D341Med (cell line): ENCODE results near the gene NUDT2.
"Not testable (repeated sequence)": the region's sequence is repeated elsewhere in the genome, so short reads cannot be mapped to it uniquely, and the experiment has no call there.

Experiments used
- DNase-seq: peaks from one replicate; pipeline ENCODE4 v3.0.0; 2012; ENCODE audit warnings: low spot score

The NUDT2 gene

DNA sequence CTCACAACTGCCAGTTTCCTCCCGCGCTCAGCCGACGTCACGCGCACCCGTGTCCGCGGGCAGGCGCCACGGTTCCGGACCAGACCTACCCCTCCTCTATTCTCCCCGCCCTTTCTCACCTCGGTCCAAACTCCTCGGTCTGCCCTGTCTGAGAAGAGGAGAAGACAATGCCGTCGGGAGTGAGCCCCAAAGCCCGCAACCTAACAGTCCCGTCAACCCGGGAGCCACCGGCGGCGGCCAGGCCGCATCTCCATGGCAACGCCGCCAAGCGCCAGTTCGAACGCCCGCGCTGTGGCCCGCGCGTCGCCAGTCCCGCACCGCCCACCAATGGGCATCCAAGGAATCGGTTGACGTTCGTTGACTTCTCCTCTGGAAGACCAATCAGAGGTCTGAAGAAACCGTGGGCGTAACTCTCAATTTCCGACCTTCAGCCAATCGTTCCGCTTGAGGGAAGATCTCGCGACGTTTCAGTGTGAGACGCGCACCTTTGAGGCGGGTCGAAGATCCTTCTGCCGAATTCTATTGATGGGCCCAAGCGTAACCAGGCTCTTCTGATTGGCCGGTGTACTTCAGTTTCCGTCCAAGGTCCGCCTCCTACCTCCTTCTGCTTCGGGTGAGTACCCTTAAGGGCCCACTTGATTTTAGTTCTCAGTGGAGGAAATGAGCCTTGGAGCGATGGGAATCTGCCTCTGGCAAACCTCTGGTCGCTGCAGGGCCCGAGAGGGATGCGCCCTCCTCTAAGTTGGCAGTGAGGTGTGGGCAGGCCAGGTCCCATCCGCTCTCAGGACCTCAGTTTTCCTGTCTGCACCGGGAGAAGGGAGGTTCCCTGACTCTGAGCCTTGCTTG lies at the start of gene NUDT2, which contains the start of gene KIF24:
TSS of gene NUDT2 (plus strand) at position 583 of the 846 bp plus-strand sequence. CDS start 9,471 bp downstream, outside the sequence.
TSS of gene KIF24 (minus strand) at position 282 of the 846 bp plus-strand sequence. CDS start 17,922 bp downstream, outside the sequence.
- DNase-seq = peak; percentile 97

DNA sequence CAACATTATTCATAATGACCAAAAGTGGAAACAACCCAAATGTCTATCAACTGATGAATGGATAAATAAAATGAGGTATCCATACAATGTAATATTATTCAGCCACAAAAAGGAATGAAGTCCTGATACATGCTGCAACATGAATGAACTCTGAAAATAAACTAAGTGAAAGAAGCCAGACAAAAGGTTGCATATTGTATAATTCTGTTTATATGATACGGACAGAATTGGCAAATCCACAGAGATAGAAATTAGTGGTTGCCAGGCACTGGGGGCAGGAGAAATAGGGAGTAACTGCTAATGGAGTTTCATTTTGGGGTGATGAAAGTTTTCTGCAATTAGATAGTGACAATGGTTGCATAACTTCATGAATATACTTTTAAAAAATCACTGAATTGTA lies 47.3 kb upstream of the NUDT2 start:
- no peak for DNase-seq

DNA sequence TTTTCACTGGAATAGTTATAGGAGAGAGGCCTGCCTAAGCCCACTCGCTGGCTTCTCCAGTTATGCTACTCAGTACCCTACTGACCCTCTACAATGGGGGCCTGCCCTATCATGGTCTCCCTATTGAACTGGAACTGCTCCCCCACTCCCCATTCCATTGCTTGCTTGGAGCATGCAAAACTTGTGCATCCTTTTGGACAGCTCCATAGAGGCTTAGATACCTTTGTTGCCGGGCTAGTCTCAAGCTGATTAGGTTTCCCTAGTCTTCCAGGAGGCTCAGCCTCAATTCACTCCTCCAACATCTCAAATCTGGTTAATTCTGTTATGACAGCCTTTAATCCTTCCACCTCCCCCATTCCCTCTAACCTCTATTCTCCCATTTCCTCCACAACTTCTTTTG lies 40.2 kb upstream of the NUDT2 start:
- peak; percentile 36 for DNase-seq

DNA sequence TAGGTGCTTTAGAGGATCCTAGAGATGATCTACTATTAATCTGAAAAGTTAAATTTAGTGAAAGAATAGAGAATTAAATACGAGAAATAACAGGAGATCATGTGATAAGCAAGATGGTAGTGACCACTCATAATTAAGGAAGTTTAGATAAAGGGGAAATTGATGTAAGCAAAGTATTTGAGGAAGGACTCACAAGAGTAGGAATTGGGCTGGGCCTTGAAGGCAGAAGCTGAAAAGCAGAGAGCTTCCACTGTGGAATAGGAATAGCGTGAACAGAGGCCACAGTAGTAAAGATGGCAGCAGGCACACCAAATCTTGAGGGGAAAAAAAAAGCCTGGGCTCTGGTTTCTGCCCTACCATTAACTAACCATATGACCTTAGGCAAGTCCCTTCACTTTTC lies 38.3 kb upstream of the NUDT2 start:
- no peak for DNase-seq

DNA sequence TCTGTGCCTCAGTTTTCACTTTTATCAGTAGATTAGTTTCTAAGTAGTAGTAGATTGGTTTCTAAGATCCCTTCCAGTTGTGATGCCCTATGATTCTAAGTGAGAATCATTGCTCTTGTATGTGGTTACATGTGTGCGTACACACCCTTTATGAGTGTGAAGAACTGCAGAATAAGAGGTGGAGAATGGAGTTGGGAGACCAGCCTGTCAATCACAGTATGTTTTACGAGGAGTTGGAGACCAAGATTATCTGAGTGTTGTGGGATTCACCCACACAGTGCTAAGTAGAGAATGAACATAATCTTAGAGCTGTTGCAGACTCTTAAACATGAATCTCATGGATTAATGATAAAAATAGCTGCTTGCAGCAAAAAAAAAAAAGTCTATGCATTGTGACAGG lies 37.9 kb upstream of the NUDT2 start:
- no peak for DNase-seq

DNA sequence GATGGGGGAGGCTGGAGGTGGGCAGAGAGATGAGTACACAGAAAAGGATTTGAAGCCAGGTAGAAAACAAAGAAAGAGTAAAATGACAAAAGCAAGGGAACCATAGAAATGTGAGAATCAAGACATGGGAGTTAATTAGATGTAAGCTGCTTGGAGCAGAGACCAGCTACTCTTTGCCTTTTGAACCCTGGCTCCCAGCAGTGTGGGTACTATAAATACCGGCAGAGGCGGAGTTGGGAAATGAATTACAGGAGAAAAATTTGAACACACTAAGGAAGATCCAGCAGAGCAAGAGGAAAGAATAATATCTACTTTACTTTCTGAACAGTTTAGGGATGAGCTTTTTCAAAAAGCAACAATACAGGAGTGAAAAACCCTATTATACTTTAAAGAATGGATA lies 36.8 kb upstream of the NUDT2 start:
- no peak for DNase-seq

DNA sequence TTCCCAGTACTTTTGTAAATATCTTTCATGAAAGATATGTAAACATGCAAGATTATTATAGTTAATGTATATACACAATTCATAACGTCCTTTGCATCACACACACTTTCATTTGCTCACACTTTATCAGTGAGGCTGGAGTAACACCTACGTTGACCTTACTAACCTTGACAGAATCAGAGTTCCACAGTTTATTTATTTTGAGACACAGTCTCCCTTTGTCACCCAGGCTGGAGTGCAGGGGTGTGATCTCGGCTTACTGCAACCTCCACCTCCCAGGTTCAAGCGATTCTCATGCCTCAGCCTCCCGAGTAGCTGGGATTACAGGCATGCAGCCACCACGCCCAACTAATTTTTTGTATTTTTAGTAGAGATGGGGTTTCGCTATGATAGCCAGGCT lies 28.3 kb upstream of the NUDT2 start:
- DNase-seq = not testable (repeated sequence)

DNA sequence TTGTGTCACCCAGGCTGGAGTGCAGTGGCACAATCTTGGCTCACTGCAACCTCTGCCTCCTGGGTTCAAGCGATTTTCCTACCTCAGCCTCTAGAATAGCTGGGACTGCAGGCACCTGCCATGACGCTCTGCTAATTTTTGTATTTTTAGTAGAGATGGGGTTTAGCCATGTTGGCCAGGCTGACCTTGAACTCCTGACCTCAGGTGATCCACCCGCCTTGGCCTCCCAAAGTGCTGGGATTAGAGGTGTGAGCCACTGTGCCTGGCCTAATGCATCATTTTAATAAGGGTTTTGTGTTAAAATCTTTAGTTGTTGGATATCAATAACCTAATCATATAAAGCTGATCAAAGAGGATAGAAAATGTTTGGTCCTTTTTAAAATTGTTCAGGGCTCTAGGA lies 21.1 kb upstream of the NUDT2 start:
- not testable (repeated sequence) for DNase-seq

DNA sequence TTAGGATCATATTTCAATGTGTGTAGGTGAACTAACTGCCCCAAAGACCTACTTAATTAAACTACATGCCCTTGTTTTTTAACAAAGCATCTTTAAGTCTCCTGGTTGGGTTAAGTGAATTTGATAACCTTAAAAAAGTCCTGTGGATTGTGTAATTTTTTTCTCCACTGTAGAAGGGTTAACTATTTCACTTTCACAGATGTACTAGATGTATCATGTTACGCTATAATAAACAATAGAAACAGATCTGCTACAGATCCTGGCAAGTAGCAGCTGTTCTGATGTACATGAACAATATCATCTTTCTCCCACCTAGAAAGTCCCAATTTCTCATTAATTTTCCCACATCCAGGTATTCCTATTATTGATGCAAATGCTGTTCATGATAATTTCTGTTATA lies 19.2 kb upstream of the NUDT2 start:
- no peak for DNase-seq

DNA sequence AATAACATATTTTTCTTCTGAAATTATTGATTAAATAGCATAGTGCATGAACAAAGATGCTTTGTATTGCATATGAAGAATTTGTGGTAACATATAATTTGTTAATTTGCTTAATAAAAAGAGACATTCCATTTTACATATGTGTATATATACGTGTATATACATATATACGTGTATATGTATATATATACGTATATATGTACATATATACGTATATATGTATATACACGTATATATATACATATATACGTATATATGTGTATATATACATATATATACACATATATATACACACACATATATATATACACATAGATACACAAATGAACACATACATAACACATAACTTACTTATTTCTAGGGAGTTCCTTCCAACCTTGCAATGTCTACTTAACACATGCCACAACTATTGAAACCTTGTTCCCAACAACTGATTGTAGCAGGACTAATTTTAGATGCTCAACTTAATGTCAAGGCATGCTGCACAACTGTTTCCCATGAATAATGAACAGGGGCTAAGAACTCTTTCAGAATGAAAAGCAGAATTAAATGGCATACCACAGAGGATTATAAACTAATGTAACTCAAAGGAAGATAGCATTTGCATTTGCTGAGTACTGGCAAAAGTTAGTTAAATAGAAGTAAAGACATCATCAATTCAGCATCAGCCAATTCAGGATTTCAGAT lies 17.7 kb upstream of the NUDT2 start:
- no peak for DNase-seq

DNA sequence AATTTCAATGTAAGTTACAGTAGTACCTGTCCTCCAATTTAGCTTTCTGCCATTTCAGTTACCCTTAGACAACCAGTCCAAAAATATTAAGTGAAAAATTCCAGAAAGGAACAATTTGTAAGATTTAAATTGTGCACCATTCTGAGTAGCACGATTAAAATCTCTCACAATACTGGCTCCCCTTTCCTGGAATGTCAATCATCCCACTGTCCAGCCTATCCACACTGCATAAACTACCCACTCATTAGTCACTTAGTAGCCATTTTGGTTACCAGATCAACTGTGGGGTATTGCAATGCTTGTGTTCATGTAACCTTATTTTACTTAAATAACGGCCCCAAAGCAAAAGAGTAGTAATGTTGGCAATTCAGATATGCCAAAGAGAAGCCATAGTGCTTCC lies 11.9 kb upstream of the NUDT2 start:
- DNase-seq = no peak

DNA sequence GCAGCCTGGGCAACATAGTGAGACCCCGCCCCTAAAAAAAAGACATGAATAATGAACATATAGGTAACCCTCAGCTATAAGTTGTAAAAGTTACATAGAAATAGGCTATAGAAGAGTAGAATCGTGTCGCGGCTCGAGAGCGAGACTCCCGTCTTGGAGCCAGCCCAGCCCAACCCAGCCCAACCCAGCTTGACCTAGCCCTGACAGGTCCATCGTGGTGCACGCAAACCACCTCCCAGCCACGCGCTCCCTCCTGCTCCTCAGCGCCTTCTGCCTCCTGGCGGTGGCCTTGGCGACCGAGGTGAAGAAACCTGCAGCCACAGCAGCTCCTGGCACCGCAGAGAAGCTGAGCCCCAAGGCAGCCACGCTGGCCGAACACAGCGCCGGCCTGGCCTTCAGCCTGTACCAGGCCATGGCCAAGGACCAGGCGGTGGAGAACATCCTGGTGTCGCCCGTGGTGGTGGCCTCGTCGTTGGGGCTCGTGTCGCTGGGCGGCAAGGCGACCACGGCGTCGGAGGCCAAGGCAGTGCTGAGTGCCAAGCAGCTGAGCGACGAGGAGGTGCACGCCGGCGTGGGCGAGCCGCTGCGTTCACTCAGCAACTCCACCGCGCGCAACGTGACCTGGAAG lies 11.1 kb upstream of the NUDT2 start:
- DNase-seq = no peak

DNA sequence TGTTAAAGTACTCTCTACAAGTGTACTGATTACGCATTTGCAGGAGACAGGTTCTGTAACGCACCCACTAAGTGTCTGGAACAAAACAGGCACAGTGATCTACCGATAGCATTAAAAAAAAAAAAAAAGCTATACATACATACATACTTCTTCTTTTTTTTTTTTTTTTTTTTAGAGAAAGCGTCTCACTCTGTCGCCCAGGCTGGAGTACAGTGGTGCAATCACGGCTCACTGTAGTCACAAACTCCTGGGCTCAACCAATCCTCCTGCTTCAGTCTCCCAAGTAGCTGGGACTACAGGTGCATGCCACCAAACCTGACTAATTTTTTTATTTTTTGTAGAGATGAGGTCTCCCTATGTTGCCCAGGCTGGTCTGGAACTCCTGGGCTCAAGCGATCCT lies 7.9 kb upstream of the NUDT2 start:
- no peak for DNase-seq

DNA sequence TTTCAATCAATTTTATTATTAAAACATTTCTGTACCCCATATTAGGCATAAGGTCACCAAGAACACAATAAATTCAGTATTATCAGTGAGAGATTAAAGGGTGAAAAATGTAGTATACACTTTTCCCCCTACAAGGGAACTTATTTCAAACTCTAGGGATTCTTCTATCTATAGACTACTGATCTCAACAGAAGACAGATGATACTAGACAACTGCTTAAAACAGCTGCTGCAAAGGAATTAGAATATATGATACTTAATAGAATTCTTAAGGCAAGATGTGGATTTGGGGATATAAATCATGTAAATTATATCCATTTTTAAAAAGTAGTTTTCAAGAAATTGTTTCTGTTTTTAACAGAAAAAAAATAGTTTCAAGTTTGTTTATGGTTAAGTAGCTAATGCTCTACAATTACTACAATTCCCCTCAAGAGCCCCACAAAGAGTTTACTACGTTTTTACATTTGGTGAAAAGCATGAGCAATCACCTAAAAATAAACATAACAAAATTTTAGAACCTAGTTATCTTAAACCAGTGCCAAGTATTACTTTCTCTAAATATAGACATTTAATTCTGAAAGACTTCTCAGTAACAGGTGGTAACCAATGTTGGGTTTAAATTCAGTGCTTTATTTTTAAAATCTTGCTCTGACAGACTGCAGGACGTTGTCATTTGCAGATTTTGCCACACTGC lies 6.3 kb upstream of the NUDT2 start:
- no peak for DNase-seq

DNA sequence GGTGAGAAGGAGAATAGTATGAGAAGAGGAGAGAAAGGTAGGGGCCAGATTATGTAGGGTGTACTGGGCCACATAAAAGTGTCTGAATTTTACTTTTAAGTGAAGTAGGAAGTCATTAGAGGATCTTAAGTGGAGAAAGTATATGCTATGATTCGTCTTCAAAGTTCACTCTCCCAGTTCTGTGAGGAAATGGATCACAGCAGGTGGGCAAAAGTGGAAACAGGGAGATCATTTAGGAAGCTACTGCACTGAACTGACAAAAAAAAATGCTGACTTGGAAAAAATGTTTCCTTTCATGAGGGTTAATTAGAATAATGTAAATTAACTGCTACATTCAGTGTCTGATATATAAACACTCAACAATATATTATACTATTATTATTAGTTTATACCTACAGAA lies 2.7 kb upstream of the NUDT2 start:
- no peak for DNase-seq

DNA sequence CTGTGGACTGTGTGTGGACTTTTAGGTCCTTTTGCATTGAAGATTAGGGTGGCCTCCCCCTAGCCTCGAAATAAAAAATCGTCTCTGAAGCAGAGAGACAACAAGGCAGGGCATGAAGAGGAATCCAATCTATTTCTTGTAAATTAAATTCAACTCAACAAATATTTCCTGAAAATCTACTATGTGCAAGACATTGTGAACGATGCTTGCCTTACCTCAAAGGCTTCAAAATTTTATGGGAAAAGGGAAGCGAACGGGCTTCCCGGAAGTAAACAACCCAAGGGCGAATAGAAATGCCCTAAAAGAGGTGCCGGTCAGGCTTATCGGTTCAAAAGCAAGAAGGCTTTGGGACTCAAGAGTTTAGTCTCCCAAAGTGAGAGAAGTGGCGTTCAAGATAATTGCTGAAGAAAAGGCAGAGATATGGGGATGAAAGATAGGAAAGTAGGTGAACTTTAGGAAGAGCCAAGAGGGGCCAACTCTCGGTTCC lies 826 bp upstream of the NUDT2 start:
- DNase-seq = peak; percentile 54

DNA sequence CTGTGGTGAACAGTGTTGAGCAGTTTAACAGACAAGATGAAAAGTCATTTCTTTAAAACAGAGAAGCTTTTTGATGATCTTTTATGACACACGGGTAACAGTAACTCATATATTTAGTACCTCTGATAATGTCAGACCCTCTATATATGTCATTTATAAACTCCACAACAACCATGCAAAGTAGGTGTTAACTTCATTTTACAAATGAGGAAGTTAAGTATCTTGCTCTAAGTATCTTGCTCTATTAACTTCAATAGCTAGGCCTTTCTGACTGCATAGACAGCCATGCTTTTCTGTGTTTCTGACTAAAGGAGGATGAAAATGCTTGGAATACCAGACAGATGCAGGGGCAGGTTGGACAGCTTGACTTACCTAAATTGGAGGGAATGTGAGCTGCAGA lies 1.8 kb downstream of the NUDT2 start:
- no peak for DNase-seq

DNA sequence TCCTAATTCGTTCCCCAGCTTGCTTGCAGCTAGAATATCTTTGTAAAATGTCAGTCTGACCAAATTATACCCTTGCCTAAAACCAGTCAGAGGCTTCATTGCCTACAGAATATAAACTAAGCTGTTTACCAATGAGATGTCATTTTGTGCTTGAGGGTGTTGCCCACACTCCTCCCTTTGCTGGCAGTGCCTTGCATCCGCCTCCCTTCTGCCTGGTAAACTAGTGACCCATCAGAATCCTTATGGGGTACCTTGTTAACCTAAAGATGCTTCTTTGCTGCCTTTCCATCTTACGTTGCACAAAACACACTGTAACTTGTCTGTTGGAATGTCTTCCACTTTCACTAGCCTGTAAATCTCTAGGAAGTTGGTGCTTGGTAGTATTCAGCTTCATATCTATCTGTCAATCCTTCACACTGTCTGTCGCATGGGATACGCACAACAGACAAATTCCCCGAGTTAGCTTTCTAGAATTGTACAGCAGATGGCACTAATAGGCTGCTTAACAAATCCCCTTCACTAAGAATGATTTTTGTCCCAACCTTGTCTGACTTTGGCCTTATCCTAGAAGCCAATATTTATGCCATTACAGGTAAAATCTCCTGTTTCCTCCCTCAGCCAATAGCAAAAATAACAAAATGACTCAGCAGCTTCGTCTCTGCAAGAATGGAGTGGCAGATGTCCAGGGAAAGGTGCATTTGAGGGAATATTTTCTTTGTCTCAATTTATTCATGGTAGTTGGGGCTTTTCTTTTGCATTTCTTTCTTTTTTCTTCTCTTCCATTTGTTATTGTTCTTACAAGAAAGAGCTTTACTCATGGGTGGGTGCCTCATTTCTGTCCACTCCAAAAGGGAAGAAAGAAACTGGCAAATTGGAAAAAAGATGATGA lies 3.0 kb downstream of the NUDT2 start:
- DNase-seq = peak; percentile 50

DNA sequence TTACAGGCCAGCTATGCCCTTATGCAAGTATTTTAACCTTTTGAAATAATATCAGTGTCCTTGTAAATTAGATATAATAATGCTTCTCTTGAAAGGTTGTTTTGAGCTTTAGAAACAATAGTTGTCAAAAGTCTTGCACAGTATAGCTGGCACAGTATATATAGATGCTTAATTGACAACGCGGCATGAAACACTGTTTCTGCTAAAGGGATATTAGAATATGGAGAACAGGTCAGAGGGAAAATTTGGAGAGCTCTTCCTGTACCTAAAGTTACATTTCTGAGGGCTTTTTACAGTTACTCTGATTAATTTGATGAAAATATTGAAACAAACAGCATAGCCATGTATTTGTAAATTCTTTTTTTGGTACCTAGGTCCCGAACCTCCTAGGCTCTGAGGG lies 4.5 kb downstream of the NUDT2 start:
- DNase-seq = no peak

DNA sequence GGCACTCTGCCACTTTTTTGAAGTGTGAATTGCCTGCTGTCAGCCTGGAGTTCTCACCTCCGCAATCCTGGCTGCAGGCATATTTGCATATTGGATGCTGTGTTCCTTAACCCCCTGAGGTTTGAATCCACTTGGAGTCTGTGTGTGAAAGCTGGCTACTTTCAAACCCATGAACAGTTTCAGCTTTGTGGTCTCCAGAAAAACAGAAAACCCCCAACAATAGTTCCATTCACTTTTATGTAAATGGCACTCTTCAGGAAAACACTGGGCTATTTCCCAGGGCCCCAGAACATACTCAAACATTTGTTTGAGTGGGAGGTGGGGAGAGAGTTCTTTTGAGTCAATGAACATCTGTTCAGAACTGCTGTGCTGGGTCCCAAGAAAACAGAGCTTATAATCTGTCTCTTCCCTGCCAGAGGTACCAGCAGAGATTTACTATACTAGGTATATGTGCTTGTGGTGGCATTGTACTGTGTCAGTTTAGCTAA lies 5.0 kb downstream of the NUDT2 start:
- no peak for DNase-seq

DNA sequence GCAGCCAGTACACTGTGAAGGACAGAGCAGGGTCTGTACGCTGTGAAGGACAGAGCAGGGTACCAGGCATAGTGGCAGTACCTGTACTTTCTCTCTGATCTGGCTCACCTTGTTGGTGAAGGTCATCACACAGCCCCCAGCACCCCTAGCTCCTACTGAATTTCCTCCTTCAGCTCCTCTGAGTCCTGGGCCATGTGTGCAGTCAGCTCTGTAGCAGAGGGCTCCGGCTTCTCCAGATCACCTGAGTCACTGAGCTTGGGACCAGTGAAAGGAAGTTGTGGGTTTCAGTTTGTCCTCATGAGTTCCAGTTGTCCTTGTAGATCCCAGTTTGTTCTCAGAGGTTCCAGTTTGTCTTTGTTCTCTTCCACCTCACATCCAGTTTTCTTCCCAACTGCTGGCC lies 5.5 kb downstream of the NUDT2 start:
- DNase-seq = no peak
